Erythroblast (primary cell): ENCODE measurements around the gene UBE2F.

ENCODE experiments used
- DNase-seq, 2 experiments: peaks; one replicate each; lab custom pipeline; 2025; lab: John Stamatoyannopoulos, UW
- GATA1 ChIP-seq: IDR thresholded peaks from 2 replicates; pipeline ENCODE4 v1.6.1; 2011; ENCODE audit warnings: low read depth, mild to moderate bottlenecking, control low read depth, low read length, moderate library complexity
- POLR2A ChIP-seq: IDR thresholded peaks from 2 replicates; pipeline ENCODE4 v1.6.1; 2011; ENCODE audit warnings: mild to moderate bottlenecking, low read length

Gene UBE2F

GRCh38 chr2:238082151-238082550 is 115.3 kb downstream of the UBE2F start:
- DNase-seq: no peak
- TF ChIP-seq GATA1 (no peak), POLR2A (no peak)

DNA sequence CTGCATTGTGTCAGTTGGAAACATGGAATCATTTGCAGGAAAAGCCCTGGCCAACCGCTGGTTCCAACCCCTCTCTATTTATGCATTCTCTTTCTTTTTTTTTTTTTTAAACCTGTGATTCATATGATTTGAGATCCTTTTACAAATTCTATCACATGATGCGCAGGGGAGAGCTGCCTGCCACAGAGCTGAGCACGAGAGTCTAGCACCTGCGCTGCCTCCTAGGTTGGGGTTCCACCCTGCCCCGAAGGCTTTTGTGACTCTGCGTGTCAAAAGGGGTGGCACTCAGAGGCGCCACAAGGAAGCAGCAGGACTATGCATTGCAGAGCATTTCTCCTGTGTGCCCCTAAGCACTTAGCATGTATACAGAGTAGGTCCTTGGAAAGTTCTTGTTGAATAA is 116.0 kb downstream of the UBE2F start:
- TF ChIP-seq POLR2A: no peak
- TF ChIP-seq GATA1: no peak
- no peak for DNase-seq

GRCh38 chr2:238083919-238084318 is 117.1 kb downstream of the UBE2F start:
- DNase-seq: no peak
- TF ChIP-seq GATA1: no peak
- TF ChIP-seq POLR2A: no peak

- no peak for DNase-seq
- TF ChIP-seq POLR2A: no peak
- no peak for TF ChIP-seq GATA1
Measured at GRCh38 chr2:238084761-238085160, 117.9 kb downstream of the UBE2F start.

DNA sequence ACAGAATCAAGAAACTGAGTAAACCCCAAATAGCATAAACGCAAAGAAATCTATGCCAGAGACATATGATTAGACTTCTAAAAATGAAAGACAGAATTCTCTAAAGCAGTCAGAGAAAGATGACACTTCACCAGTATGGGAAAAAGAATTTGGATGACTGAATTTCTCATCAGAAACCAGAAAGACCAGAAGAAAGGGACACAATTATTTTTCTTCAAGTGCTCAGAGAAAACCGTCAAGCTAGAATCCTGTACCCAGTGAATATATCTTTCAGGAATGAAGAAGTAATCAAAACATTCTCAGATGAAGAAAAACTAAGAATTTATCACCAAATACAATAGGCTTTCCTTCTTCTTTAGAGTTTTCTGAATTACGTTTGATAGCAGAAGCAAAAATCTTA is 119.1 kb downstream of the UBE2F start:
- TF ChIP-seq GATA1 (no peak), POLR2A (no peak)

GRCh38 chr2:238087211-238087610 is 120.4 kb downstream of the UBE2F start:
- DNase-seq: no peak
- TF ChIP-seq POLR2A (no peak), GATA1 (no peak)

More for the DNA sequence above, 119.1 kb downstream of the UBE2F start:
- DNase-seq: no peak

- TF ChIP-seq GATA1: no peak
- no peak for TF ChIP-seq POLR2A
- DNase-seq: no peak
Measured at GRCh38 chr2:238090887-238091286, 124.1 kb downstream of the UBE2F start.

GRCh38 chr2:238091436-238092060 is 124.7 kb downstream of the UBE2F start:
- TF ChIP-seq GATA1 (no peak), POLR2A (no peak)
- DNase-seq: no peak
